GM19397 (cell line): ENCODE data around the gene MRFAP1.

Source experiments
- ATAC-seq: cut with Tn5 transposase; IDR thresholded peaks from one replicate; pipeline ENCODE4 v1.9.1; 2021; ENCODE audit warnings: mild to moderate bottlenecking, moderate library complexity; ENCODE audit not compliant: unreplicated experiment

The MRFAP1 gene

GRCh38 chr4:6689506-6689960 is 49.0 kb downstream of the MRFAP1 start:
- ATAC-seq, result no peak
